ENCODE results near the gene ZNF500. TPM values are rescaled to one million over a fixed set of nuclear protein-coding genes. Genes with fewer than 3 reads are reported as not detected.

The ZNF500 gene
- total RNA-seq, 6 experiments from 2014 or later = 4.5 to 6.6 (median 5.8) TPM

GRCh38 chr16:4750896-4751295, 16.1 kb downstream of the ZNF500 start:
- WGBS (ENCODE audit: insufficient coverage, low coverage, low lambda C conversion rate, missing lambda C conversion rate) = 69% methylated on average over 3 of the region's 8 CpGs
- intact Hi-C loops (cut with DNase I) = no loop called here
- no peaks in the 10 kb centered on the region for H3K9me3 ChIP-seq
- TF ChIP-seq CTCF (IDR thresholded peaks at IDR 0.05) (no peak), POLR2A (IDR thresholded peaks at IDR 0.05) (no peak)
- H3K27ac ChIP-seq = no peak overlapping the region
- no peak overlapping the region for H3K4me3 ChIP-seq
- no peaks in the 10 kb centered on the region for H3K4me1 ChIP-seq
- H3K27me3 ChIP-seq = no peaks in the 10 kb centered on the region
- ATAC-seq = no peak
- peaks cover 0 to 28% (median 13%) of the 10 kb centered on the region in 4 donors for H3K36me3 ChIP-seq
- DNase-seq = no peak

DNA sequence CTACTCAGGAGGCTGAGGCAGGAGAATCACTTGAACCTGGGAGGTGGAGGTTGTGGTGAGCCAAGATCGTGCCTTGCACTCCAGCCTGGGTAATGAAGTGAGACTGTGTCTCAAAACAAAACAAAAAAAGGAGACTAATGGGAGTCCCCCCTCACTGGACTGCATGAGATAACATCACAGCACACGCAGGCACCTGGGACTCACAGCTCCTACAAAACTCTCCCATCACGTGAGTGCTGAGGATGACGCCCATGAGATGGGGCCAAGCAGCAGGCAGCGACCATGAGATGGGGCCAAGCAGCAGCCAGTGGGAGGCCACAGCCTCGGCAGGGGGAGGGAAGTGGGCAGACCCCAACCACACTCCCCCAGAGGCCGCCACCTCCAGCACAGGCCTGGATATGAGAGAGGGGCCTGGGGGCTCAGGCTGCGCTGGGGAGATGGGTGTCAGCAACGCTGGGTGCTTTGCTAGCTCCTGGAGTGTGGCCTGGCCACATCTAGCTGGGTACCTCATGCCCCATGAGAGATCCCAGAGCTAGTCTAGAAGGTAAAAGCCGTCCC, 17.2 kb downstream of the ZNF500 start:
- Histone ChIP-seq H3K36me3 (peaks cover 0 to 28% (median 12%) of the 10 kb centered on the region in 4 donors), H3K27ac (no peak overlapping the region), H3K27me3 (no peaks in the 10 kb centered on the region), H3K4me1 (no peaks in the 10 kb centered on the region), H3K4me3 (no peak overlapping the region), H3K9me3 (no peaks in the 10 kb centered on the region)
- no peak for TF ChIP-seq CTCF (IDR thresholded peaks at IDR 0.05)
- no peak for TF ChIP-seq POLR2A (IDR thresholded peaks at IDR 0.05)
- WGBS (ENCODE audit: insufficient coverage, low coverage, low lambda C conversion rate, missing lambda C conversion rate) = 75% methylated on average over 2 of the region's 10 CpGs
- DNase-seq (no peak), ATAC-seq (no peak)
- intact Hi-C loops (cut with DNase I) = no loop called here

DNA sequence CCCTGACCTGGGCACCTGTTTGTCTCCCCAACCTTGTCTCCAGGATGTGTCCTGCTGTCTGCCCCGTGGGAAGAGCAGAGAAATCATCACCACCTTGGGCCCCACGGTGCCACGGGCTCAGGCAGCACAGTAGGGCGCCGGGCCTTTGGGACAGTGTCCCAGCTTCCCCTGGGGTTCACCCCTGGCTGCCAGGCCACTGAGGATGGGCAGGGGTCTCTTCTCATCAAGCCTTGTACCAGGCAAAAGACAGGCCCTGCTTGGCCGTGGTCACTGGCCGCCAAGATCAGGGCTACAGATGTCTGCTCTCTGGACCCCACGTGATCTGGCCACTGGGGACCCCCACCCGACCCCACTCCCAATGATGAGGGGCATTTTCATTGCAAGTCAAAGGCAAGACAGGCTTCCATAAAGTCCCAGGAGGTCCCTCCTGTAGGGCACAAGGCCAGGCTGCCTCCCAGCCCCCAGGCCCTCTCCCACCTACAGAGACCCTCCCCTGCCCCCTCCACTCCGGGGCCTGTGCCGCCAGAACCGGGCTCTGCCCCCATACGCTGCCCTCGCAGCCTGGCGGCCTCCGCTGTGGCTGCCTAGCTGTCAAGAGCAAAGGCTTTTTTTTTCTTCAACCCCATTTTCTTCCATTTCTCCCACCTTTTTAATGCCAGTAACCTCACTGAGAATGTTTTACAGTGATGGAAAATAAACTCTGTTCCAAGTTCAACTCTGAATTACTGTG, 18.1 kb downstream of the ZNF500 start:
- Histone ChIP-seq H3K4me3 (no peak overlapping the region), H3K27me3 (no peaks in the 10 kb centered on the region), H3K27ac (no peak overlapping the region), H3K9me3 (no peaks in the 10 kb centered on the region), H3K36me3 (peaks cover 0 to 28% (median 11%) of the 10 kb centered on the region in 4 donors), H3K4me1 (no peaks in the 10 kb centered on the region)
- TF ChIP-seq CTCF (IDR thresholded peaks at IDR 0.05) = no peak
- TF ChIP-seq POLR2A (IDR thresholded peaks at IDR 0.05) = no peak
- DNase-seq = no peak
- no peak for ATAC-seq
- intact Hi-C loops (cut with DNase I) = no loop called here
- WGBS (ENCODE audit: insufficient coverage, low coverage, low lambda C conversion rate, missing lambda C conversion rate) = no CpG with 5 or more reads among the region's 16 CpGs

DNA sequence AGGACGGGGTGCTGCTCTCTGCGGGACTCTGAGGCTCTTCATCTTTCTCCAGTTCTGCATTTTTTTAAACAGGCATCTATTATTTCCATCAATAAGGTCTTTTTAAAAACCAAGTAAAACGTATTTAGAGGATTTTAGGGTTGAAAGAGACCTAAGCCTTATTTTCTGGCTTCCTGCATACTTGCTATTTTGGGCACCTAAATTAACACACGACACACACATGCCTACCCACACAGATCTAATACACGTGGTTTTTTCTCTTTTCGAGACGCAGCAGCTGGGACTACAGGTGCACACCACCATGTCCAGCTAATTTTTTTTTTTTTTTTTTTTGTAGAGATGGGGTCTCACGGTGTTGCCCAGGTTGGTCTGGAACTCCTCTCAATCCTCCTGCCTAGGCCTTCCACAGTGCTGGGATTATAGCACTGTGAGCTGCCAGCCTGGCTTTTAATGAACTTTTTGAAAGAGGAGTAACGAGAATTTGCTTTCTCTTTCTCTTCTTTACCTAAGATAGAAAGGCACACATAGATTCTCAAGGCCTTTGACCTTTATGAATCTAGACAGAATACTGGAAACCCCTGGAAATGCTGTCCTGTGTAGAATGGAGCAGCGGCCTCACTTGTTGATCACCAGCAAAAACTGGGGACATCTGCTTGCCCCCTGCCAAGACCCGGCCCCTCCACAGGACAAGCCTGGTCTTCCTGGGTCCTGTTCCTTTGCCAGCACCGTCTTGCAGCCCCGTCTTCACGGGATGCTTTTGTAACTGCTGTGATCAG, 18.9 kb downstream of the ZNF500 start:
- no peak for DNase-seq
- TF ChIP-seq POLR2A (IDR thresholded peaks at IDR 0.05) = no peak
- TF ChIP-seq CTCF (IDR thresholded peaks at IDR 0.05) = no peak
- Histone ChIP-seq H3K27me3 (no peaks in the 10 kb centered on the region), H3K4me3 (no peak overlapping the region), H3K4me1 (no peaks in the 10 kb centered on the region), H3K27ac (no peak overlapping the region), H3K9me3 (no peaks in the 10 kb centered on the region), H3K36me3 (peaks cover 0 to 23% (median 11%) of the 10 kb centered on the region in 4 donors)
- 70% methylated on average over 10 of the region's 14 CpGs for WGBS (ENCODE audit: insufficient coverage, low coverage, low lambda C conversion rate, missing lambda C conversion rate)
- intact Hi-C loops (cut with DNase I) = no loop called here
- ATAC-seq = no peak

Data from right lobe of liver (tissue), 6 donors.